Fibroblast of skin of right biceps (primary cell): ENCODE data around the gene TSKS.
A peak's percentile ranks its signal among the peaks of the same experiment; 100 is the strongest.

Source experiments
- DNase-seq: peaks from one replicate; pipeline ENCODE4 v3.0.0-alpha.2; 2013

TSKS gene

GRCh38 chr19:49792829-49793560 lies 29.9 kb upstream of the TSKS start:
- DNase-seq: no peak

GRCh38 chr19:49791776-49792445 lies 28.8 kb upstream of the TSKS start:
- DNase-seq: no peak

- DNase-seq: no peak
Measured at GRCh38 chr19:49790866-49791265, 27.8 kb upstream of the TSKS start.

- no peak for DNase-seq
Measured at GRCh38 chr19:49788857-49789256, 25.8 kb upstream of the TSKS start.

GRCh38 chr19:49787746-49788145 lies 24.6 kb upstream of the TSKS start:
- no peak for DNase-seq

GRCh38 chr19:49786376-49786820 lies 23.3 kb upstream of the TSKS start:
- DNase-seq: peak; percentile 66

GRCh38 chr19:49782515-49782914 lies 19.4 kb upstream of the TSKS start:
- DNase-seq: no peak

GRCh38 chr19:49781394-49781793 lies 18.3 kb upstream of the TSKS start:
- DNase-seq: no peak

- no peak for DNase-seq
Measured at GRCh38 chr19:49780861-49781260, 17.8 kb upstream of the TSKS start.

GRCh38 chr19:49779731-49780555 lies 16.8 kb upstream of the TSKS start:
- no peak for DNase-seq

GRCh38 chr19:49776371-49776764 lies 13.3 kb upstream of the TSKS start:
- DNase-seq: no peak

- DNase-seq: no peak
Measured at GRCh38 chr19:49775742-49776370, 12.8 kb upstream of the TSKS start.

- DNase-seq: no peak
Measured at GRCh38 chr19:49774969-49775368, 11.9 kb upstream of the TSKS start.

- no peak for DNase-seq
Measured at GRCh38 chr19:49773663-49774350, 10.7 kb upstream of the TSKS start.

GRCh38 chr19:49772850-49773432 lies 9.8 kb upstream of the TSKS start:
- no peak for DNase-seq

GRCh38 chr19:49771674-49772139 lies 8.6 kb upstream of the TSKS start:
- DNase-seq: no peak

- no peak for DNase-seq
Measured at GRCh38 chr19:49770529-49770928, 7.4 kb upstream of the TSKS start.

GRCh38 chr19:49767967-49768581 lies 5.0 kb upstream of the TSKS start:
- no peak for DNase-seq

- no peak for DNase-seq
Measured at GRCh38 chr19:49767381-49767780, 4.3 kb upstream of the TSKS start.

- no peak for DNase-seq
Measured at GRCh38 chr19:49766930-49767299, 3.8 kb upstream of the TSKS start, which contains the start of gene AP2A1. TSS of gene AP2A1 (plus strand) at chr19:49767001. CDS start at chr19:49767134, 133 bp downstream.
